ENCODE measurements around the gene SPATA20. TPM values are rescaled to one million over a fixed set of nuclear protein-coding genes. Genes with fewer than 3 reads are reported as not detected.

The SPATA20 gene
- total RNA-seq, 1 donor from 2014 or later, result 25.8 TPM

DNA sequence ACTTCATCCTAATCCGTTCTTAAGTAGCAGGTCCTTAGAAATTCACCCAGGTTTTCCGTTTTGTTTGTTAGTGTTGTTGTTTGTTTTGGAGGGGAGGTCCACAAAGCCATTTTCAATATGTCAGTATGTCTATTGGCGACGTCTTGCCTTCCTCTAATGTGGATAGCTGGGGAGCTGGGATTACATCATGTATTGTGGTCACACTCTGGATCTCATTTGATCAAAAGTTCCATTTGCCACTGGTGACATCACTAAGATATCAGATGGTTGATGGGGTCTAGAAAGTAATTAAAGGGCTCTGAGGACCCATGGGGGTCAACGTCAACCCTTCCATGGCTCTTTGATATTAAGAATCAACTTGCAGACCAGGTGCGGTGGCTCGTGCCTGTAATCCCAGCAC is 17.1 kb upstream of the SPATA20 start:
- Mint-ChIP-seq H3K4me1 (peaks cover 11% of the 10 kb centered on the region), H3K27me3 (ENCODE audit: low read depth) (peaks cover 58% of the 10 kb centered on the region)

DNA sequence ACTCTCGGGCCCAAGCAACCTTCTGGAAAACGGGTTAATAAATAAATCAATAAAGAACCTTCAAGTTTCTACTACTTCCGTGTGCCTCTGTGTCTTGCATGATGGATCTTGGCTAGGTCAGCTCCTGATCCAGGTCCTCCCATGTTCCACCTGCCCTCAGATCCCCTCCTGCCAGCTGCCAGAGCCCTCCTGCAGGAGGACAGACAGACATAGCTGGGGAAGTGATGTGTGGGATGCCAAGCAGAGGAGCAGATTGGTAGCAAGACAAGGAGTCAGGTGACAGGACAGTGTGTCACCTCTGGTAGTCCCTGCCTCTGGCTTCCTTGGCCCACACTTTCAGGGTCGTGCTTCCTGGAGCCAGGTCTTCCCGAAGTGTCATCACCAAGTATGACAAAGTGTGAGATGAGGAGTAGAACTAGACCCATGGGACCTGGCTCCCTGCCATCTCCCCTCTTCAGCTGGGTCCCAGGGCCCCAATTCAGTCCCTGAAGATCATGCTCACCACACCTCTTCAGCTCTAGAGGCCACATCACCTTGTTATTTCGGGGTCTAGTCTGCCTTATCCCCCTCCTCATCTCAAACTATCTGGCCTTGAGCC is 15.4 kb upstream of the SPATA20 start:
- TF ChIP-seq, protein P1, sequence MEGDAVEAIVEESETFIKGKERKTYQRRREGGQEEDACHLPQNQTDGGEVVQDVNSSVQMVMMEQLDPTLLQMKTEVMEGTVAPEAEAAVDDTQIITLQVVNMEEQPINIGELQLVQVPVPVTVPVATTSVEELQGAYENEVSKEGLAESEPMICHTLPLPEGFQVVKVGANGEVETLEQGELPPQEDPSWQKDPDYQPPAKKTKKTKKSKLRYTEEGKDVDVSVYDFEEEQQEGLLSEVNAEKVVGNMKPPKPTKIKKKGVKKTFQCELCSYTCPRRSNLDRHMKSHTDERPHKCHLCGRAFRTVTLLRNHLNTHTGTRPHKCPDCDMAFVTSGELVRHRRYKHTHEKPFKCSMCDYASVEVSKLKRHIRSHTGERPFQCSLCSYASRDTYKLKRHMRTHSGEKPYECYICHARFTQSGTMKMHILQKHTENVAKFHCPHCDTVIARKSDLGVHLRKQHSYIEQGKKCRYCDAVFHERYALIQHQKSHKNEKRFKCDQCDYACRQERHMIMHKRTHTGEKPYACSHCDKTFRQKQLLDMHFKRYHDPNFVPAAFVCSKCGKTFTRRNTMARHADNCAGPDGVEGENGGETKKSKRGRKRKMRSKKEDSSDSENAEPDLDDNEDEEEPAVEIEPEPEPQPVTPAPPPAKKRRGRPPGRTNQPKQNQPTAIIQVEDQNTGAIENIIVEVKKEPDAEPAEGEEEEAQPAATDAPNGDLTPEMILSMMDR (conservative IDR thresholded peaks at IDR 0.05), result no peak
- DNase-seq (ENCODE audit: low read depth, low spot score), result no peak
- Mint-ChIP-seq H3K9me3 (no peaks in the 10 kb centered on the region), H3K27ac (ENCODE audit: unreplicated experiment) (no peak overlapping the region), H3K4me3 (no peak overlapping the region), H3K27me3 (ENCODE audit: low read depth) (peaks cover 72% of the 10 kb centered on the region), H3K4me1 (peaks cover 11% of the 10 kb centered on the region), H3K36me3 (ENCODE audit: low read depth) (no peaks in the 10 kb centered on the region)

More for the DNA sequence above, 17.1 kb upstream of the SPATA20 start:
- TF ChIP-seq, protein P1 (conservative IDR thresholded peaks at IDR 0.05), result no peak
- no peaks in the 10 kb centered on the region for H3K9me3 Mint-ChIP-seq
- no peak for DNase-seq (ENCODE audit: low read depth, low spot score)
- H3K36me3 Mint-ChIP-seq (ENCODE audit: low read depth), result no peaks in the 10 kb centered on the region
- H3K27ac Mint-ChIP-seq (ENCODE audit: unreplicated experiment), result no peak overlapping the region
- no peak overlapping the region for H3K4me3 Mint-ChIP-seq

DNA sequence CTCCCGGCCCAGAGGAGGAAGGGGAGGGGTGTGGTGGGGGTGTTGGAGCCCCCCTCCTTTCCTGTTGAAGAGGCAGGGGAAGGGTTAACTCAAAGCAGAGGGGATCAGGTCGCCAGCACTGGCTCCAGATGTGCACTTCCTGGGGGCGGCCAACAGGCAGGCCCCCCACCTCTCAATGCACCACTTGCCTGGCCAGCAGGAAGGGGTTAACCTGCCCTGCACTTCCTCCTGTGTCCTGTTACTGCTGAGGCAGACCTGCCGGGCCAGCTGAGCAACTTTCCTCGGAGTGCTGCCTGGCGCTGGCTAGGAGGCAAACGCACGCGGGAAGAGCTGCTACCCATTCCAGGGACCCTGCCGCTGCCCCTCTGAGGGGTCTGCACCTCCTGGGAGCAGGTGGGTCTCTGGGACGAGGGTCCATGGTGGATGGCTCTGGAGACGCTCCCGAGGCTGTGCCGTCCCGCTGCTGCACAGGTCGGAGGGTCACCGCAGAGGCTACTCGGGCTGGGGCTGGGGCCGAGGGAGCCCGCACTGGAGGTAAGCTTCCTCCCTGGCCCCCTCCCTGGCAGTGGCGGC is 14.4 kb upstream of the SPATA20 start, which contains the start of gene EPN3:
EPN3 (plus strand) TSS at position 284 of the 573 bp plus-strand sequence. CDS start 3,822 bp downstream, outside the sequence.
- H3K27ac Mint-ChIP-seq (ENCODE audit: unreplicated experiment), result no peak within 1 kb of the TSS
- H3K27me3 Mint-ChIP-seq (ENCODE audit: low read depth), result peaks cover 72% of the 10 kb centered on the region
- DNase-seq (ENCODE audit: low read depth, low spot score), result no peak
- no peak within 1 kb of the TSS for H3K4me3 Mint-ChIP-seq
- TF ChIP-seq, protein P1 (conservative IDR thresholded peaks at IDR 0.05), result no peak
- no peaks in the 10 kb centered on the region for H3K9me3 Mint-ChIP-seq
- H3K4me1 Mint-ChIP-seq, result peaks cover 11% of the 10 kb centered on the region
- no peaks in the 10 kb centered on the region for H3K36me3 Mint-ChIP-seq (ENCODE audit: low read depth)

DNA sequence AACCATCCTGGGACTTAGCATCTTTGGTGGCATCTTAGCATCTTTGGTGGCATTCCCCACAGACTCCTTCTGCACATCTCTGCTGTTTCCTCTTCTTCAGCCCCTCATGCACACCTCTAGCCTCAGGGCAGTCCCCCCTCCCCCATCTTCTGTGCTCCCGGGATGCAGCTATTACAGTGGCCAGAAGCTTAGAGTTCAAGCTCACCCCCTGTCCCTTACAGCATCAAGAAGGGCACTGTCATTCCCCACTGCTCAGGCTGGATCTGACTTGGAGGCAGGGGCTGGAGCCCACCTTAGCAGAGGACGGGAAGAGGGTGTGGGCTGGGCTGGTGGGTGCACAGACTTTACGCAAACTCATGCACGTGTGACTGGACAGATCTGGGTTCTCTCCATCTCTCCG is 13.8 kb upstream of the SPATA20 start:
- Mint-ChIP-seq H3K27ac (ENCODE audit: unreplicated experiment) (no peak overlapping the region), H3K4me3 (no peak overlapping the region), H3K27me3 (ENCODE audit: low read depth) (peaks cover 72% of the 10 kb centered on the region), H3K9me3 (no peaks in the 10 kb centered on the region), H3K4me1 (peaks cover 12% of the 10 kb centered on the region), H3K36me3 (ENCODE audit: low read depth) (no peaks in the 10 kb centered on the region)
- DNase-seq (ENCODE audit: low read depth, low spot score), result no peak
- TF ChIP-seq, protein P1 (conservative IDR thresholded peaks at IDR 0.05), result no peak

DNA sequence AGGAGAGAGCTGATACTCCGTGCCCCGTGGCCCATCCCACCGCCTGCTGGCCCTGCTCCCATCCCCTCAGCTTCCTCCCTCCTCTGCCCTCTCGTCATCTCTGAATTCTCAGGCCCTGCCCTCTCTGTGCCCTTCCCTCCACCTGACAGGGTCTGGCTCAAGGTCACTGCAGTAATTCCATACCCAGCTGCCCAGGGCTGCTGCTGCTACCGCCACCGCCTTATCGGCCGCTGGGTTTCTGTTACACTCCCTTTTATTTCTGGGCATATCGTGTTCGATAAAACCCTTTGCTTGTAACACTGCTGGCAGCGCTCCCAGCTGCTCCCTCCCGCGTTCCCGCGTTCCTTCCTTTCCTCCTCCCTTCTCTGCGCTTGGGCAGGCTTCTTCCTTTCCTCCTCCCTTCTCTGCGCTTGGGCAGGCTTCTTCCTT is 13.2 kb upstream of the SPATA20 start:
- H3K9me3 Mint-ChIP-seq, result no peaks in the 10 kb centered on the region
- no peak overlapping the region for H3K4me3 Mint-ChIP-seq
- H3K27me3 Mint-ChIP-seq (ENCODE audit: low read depth), result peaks cover 69% of the 10 kb centered on the region
- H3K27ac Mint-ChIP-seq (ENCODE audit: unreplicated experiment), result no peak overlapping the region
- no peak for DNase-seq (ENCODE audit: low read depth, low spot score)
- H3K36me3 Mint-ChIP-seq (ENCODE audit: low read depth), result no peaks in the 10 kb centered on the region
- H3K4me1 Mint-ChIP-seq, result peaks cover 16% of the 10 kb centered on the region
- TF ChIP-seq, protein P1 (conservative IDR thresholded peaks at IDR 0.05), result no peak

Measured in neural crest cell (in vitro differentiated cells).